ENCODE measurements around the gene FBXL7.
A peak's percentile ranks its signal among the peaks of the same experiment; 100 is the strongest.

FBXL7 gene

DNA sequence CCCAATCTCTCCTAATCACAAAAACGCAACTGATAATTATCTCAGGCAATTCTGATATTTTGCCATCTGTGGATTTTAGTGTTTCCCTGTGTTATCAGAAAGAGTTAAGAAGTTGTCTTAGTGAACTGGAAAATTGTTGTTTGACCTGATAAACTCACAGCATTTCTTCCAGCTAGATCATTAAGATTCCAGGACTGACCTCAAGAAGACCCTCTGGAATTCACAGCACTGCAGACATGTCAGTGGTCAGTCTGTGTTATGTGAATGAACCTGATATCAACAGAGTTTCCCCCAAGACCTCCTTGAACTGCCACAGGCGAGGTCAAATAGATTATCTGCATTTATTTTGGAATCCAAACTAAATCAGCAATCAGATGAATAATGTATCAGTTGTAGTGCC is 174.7 kb downstream of the FBXL7 start:
- TF ChIP-seq, protein P1, sequence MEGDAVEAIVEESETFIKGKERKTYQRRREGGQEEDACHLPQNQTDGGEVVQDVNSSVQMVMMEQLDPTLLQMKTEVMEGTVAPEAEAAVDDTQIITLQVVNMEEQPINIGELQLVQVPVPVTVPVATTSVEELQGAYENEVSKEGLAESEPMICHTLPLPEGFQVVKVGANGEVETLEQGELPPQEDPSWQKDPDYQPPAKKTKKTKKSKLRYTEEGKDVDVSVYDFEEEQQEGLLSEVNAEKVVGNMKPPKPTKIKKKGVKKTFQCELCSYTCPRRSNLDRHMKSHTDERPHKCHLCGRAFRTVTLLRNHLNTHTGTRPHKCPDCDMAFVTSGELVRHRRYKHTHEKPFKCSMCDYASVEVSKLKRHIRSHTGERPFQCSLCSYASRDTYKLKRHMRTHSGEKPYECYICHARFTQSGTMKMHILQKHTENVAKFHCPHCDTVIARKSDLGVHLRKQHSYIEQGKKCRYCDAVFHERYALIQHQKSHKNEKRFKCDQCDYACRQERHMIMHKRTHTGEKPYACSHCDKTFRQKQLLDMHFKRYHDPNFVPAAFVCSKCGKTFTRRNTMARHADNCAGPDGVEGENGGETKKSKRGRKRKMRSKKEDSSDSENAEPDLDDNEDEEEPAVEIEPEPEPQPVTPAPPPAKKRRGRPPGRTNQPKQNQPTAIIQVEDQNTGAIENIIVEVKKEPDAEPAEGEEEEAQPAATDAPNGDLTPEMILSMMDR (IDR thresholded peaks at IDR 0.05) = no peak

DNA sequence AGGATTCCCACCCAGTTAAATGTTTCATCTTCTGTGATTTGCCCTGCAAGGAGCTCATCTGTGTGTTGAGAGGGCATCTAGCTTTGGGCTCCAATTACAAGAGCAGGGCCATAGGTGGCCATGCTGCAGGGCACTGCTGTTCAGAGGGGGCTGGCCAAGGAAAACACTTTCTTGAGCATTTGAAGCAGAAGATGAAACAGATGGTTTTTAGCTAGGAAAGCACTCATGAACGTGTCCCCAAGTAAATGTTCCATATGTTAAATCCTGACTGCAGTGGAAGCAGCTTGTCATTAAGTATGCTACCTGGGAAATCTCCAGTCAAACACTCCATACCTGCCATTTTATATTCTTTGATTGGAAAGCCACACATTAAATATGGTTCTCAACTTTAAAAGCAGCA is 176.6 kb downstream of the FBXL7 start:
- TF ChIP-seq, protein P1 (IDR thresholded peaks at IDR 0.05) = no peak

DNA sequence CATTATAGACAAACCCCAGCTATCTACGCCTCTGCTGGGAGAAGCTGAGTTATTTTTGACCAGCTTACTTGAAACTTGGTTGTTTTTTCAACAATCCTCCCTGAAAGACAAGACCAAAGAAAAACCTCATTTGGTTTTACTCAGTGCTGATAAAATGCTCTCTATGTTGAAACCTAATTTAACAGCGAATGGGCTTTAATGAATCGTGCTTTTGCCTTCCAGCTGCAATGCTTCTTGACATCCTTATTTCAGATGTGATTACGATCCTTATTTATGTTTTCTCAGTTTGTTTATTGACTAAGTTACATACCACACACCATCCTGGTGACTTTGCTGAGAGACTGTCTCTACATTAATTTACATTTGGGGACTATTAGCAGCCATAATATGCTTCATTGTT is 179.2 kb downstream of the FBXL7 start:
- TF ChIP-seq, protein P1 (IDR thresholded peaks at IDR 0.05) = no peak

DNA sequence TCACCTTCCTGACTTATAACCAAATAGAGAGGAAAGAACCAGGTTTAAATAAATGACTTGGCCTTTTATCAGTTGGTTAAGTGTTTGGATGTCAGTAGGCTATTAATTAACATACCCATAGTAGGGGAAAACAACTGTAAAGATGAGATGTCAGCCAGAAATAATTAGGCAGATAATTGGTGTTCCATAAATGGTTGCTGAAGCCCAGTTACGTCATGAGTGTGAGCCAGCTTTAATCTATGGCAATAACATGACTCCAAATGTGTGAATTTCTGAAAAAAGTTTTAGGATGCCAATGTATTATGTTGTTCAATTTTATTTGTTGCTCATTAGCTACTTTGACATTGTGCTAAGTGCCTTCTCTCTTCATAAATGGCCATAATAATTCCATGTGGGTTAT is 180.5 kb downstream of the FBXL7 start:
- TF ChIP-seq, protein P1 (IDR thresholded peaks at IDR 0.05) = no peak

DNA sequence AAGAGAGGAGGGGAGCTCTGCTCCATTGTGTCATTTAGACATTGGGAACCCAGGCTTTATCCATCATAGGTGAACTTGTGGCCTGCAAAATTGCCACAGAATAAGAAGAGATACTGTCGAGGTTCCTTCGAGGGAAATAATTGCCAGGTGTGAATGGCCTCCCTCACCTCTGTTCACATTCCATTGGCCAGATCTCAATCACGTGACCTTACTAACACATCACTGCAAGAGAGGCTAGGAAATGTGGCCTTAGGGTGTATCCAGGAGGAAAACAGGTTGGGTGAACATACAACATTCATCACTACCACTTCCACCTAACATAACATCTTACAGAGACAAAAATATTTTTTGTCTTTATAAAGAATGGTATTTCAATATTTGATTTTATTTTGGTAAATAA is 182.1 kb downstream of the FBXL7 start:
- TF ChIP-seq, protein P1 (IDR thresholded peaks at IDR 0.05) = no peak

DNA sequence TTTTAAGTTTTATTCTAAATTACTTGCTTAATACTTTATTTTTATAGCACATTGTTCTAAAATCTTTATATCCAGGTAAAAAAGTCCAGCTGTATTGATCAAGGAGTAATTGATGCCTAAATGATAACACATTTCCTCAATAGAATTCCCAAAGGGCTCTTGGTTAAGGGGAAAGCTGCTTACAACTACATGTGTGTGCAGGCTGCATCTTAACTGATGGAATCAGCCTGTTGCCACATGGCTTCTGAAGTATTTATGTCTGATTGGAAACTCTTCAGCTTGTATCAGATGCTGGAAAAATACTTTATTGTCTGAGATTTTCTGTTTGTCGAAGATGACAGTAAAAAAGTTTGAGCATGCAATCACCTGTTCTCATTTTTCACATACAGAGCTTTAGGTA is 182.6 kb downstream of the FBXL7 start:
- TF ChIP-seq, protein P1 (IDR thresholded peaks at IDR 0.05) = no peak

DNA sequence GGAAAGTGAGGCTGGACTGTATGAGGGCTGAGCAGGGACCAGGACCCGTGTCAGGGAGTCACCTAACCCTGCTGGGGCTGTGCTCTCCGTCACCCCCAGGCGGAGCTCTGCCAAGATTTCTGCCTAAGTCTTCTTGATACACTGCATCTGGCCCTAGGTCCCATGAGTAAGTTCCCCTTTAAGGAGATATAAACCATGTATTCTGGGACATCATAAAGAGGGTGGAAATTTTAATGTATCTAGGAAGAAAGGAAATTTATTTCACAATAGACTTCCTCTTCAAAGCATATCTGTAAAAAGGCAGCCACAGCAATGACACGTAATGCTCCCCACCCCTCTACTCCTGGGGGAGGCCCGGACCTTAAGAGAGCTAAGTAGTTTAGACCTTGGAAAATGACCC is 183.4 kb downstream of the FBXL7 start:
- TF ChIP-seq, protein P1 (IDR thresholded peaks at IDR 0.05) = peak; percentile 40

DNA sequence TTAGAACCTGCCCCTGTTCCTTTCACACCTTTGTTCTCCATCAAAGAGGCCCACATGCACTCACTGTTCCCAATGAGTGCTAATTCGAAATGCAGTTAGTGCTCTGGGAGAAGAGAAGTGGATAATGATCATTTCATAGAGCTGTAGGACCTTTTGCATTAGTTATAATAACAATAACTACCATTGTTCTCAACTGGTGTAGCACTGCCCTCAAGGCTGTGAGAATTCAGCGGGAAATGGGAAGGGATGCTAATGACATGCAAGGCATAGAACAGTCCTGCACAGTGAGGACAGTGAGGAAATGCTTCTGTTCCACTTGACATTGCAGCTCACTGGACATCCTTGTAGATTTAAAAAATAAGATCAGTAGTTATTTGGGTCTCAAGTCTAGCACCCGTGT is 187.4 kb downstream of the FBXL7 start:
- TF ChIP-seq, protein P1 (IDR thresholded peaks at IDR 0.05) = no peak
